ENCODE results near the gene CPXM1.
"Not testable (repeated sequence)": the region's sequence is repeated elsewhere in the genome, so short reads cannot be mapped to it uniquely, and the experiment has no call there.

CPXM1 gene

DNA sequence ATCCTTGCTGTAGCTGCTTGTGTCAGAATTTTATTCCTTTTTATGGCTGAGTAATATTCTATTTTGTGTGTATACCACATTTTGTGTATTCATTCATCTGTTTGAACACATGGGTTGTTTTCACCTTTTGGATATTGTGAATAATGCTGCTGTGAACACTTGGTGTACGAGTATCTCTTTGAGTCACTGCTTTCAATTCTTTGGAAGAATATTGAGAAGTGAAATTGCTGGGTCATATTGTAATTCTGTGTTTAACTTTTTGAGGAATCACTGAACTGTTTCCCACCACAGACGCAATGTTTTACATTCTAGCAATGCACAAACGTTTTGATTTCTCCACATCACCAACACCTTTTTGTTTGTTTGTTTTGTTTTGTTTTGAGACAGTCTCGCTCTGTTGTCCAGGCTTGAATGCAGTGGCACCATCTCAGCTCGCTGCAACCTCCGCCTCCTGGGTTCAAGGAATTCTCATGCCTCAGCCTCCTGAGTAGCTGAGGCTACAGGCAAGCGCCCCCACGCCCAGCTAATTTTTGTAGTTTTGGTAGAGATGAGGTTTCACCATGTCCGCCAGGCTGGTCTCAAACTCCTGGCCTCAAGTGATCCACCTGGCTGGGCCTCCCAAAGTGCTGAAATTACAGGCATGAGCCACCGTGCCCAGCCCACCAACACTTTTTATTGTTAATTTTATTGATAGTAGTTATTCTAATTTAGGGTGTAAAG, 21.7 kb downstream of the CPXM1 start:
- H3K4me3 ChIP-seq (replicated peaks; ENCODE audit: low read depth, low read length), result no peak overlapping the region
- TF ChIP-seq, protein P1, sequence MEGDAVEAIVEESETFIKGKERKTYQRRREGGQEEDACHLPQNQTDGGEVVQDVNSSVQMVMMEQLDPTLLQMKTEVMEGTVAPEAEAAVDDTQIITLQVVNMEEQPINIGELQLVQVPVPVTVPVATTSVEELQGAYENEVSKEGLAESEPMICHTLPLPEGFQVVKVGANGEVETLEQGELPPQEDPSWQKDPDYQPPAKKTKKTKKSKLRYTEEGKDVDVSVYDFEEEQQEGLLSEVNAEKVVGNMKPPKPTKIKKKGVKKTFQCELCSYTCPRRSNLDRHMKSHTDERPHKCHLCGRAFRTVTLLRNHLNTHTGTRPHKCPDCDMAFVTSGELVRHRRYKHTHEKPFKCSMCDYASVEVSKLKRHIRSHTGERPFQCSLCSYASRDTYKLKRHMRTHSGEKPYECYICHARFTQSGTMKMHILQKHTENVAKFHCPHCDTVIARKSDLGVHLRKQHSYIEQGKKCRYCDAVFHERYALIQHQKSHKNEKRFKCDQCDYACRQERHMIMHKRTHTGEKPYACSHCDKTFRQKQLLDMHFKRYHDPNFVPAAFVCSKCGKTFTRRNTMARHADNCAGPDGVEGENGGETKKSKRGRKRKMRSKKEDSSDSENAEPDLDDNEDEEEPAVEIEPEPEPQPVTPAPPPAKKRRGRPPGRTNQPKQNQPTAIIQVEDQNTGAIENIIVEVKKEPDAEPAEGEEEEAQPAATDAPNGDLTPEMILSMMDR (IDR thresholded peaks at IDR 0.05; ENCODE audit: low read length, missing control alignments), result no peak
- no peak for DNase-seq (ENCODE audit: low read depth)

- TF ChIP-seq, protein P1 (IDR thresholded peaks at IDR 0.05; ENCODE audit: low read length, missing control alignments), result no peak
- DNase-seq (ENCODE audit: low read depth), result no peak
- no peak overlapping the region for H3K4me3 ChIP-seq (replicated peaks; ENCODE audit: low read depth, low read length)
These were observed 25.3 kb downstream of the CPXM1 start for GRCh38 chr20:2775139-2775538.

- DNase-seq (ENCODE audit: low read depth), result no peak
- TF ChIP-seq, protein P1 (IDR thresholded peaks at IDR 0.05; ENCODE audit: low read length, missing control alignments), result no peak
- no peak overlapping the region for H3K4me3 ChIP-seq (replicated peaks; ENCODE audit: low read depth, low read length)
These were observed 26.6 kb downstream of the CPXM1 start for GRCh38 chr20:2773812-2774211.

- H3K4me3 ChIP-seq (replicated peaks; ENCODE audit: low read depth, low read length), result no peak overlapping the region
- DNase-seq (ENCODE audit: low read depth), result peak; percentile 59
- TF ChIP-seq, protein P1 (IDR thresholded peaks at IDR 0.05; ENCODE audit: low read length, missing control alignments), result no peak
These were observed 28.8 kb downstream of the CPXM1 start for GRCh38 chr20:2771631-2772080.

GRCh38 chr20:2770091-2770490, 30.3 kb downstream of the CPXM1 start:
- DNase-seq (ENCODE audit: low read depth); H3K4me3 ChIP-seq (replicated peaks; ENCODE audit: low read depth, low read length): not testable (repeated sequence)

GRCh38 chr20:2768632-2769015, 31.8 kb downstream of the CPXM1 start:
- DNase-seq (ENCODE audit: low read depth), result peak; percentile 7

GRCh38 chr20:2767768-2768631, 32.4 kb downstream of the CPXM1 start:
- TF ChIP-seq, protein P1 (IDR thresholded peaks at IDR 0.05; ENCODE audit: low read length, missing control alignments), result no peak
- H3K4me3 ChIP-seq (replicated peaks; ENCODE audit: low read depth, low read length), result no peak overlapping the region
- DNase-seq (ENCODE audit: low read depth), result peak; percentile 53

More at GRCh38 chr20:2768632-2769015, 31.8 kb downstream of the CPXM1 start:
- H3K4me3 ChIP-seq (replicated peaks; ENCODE audit: low read depth, low read length), result no peak overlapping the region
- TF ChIP-seq, protein P1 (IDR thresholded peaks at IDR 0.05; ENCODE audit: low read length, missing control alignments), result no peak

Data from fibroblast of pulmonary artery (primary cell).